Hematopoietic multipotent progenitor cell (in vitro differentiated cells): Measurements from ENCODE around the gene ERGIC3. TPM values are rescaled to one million over a fixed set of nuclear protein-coding genes. Genes with fewer than 3 reads are reported as not detected.
"Not testable (repeated sequence)": the region's sequence is repeated elsewhere in the genome, so short reads cannot be mapped to it uniquely, and the experiment has no call there.

Experiments used
- DNase-seq, 3 donors: peaks; one replicate each; pipeline ENCODE4 v3.0.0-alpha.2; 2011 to 2015; ENCODE audit warnings: low read depth in 2 of 3, low spot score in 2 of 3
- total RNA-seq: library from RNA; depleted of rRNA; stranded (reverse); fragments of >200 nt; gene quantifications from one replicate; pipeline ENCODE4 v1.2.3, GENCODE V29; 2012

The ERGIC3 gene
- total RNA-seq, 1 donor = 650 TPM

- DNase-seq = no peak
Measured at GRCh38 chr20:35517125-35517524, 24.8 kb upstream of the ERGIC3 start.

GRCh38 chr20:35517767-35518166 is 24.1 kb upstream of the ERGIC3 start:
- not testable (repeated sequence) for DNase-seq

GRCh38 chr20:35518955-35519354 is 22.9 kb upstream of the ERGIC3 start:
- DNase-seq = no peak

- DNase-seq = peak in 2 of 3 donors; percentile 14 to 38
Measured at GRCh38 chr20:35523298-35523888, 18.5 kb upstream of the ERGIC3 start.

GRCh38 chr20:35525639-35526038 is 16.2 kb upstream of the ERGIC3 start:
- no peak for DNase-seq

GRCh38 chr20:35527122-35527769 is 14.6 kb upstream of the ERGIC3 start:
- DNase-seq = no peak

- DNase-seq = no peak
Measured at GRCh38 chr20:35529552-35529951, 12.3 kb upstream of the ERGIC3 start, which contains the start of gene C20orf173. Gene C20orf173, minus strand, starts transcription at chr20:35529652. Its CDS starts 279 bp downstream, at chr20:35529373.

- DNase-seq = peak in 2 of 3 donors; percentile 41 to 81
Measured at GRCh38 chr20:35539756-35540212, 2.1 kb upstream of the ERGIC3 start.

- no peak for DNase-seq
Measured at GRCh38 chr20:35541118-35541782, 628 bp upstream of the ERGIC3 start.

- DNase-seq = no peak
Measured at GRCh38 chr20:35542990-35543389, 1.1 kb downstream of the ERGIC3 start.

- no peak for DNase-seq
Measured at GRCh38 chr20:35544436-35544835, 2.6 kb downstream of the ERGIC3 start.

GRCh38 chr20:35544941-35545340 is 3.1 kb downstream of the ERGIC3 start:
- not testable (repeated sequence) for DNase-seq

GRCh38 chr20:35546127-35546526 is 4.2 kb downstream of the ERGIC3 start:
- DNase-seq = no peak

- DNase-seq = no peak
Measured at GRCh38 chr20:35547329-35547728, 5.5 kb downstream of the ERGIC3 start.

- no peak for DNase-seq
Measured at GRCh38 chr20:35551503-35551902, 9.6 kb downstream of the ERGIC3 start.

GRCh38 chr20:35552914-35553313 is 11.0 kb downstream of the ERGIC3 start:
- no peak for DNase-seq

- not testable (repeated sequence) for DNase-seq
Measured at GRCh38 chr20:35555461-35555860, 13.6 kb downstream of the ERGIC3 start.

GRCh38 chr20:35555951-35556645 is 14.2 kb downstream of the ERGIC3 start:
- DNase-seq = no peak

- DNase-seq = no peak
Measured at GRCh38 chr20:35556871-35557270, 15.0 kb downstream of the ERGIC3 start.

- no peak for DNase-seq
Measured at GRCh38 chr20:35558451-35558850, 16.6 kb downstream of the ERGIC3 start.

GRCh38 chr20:35559042-35559693 is 17.3 kb downstream of the ERGIC3 start:
- DNase-seq = no peak
